Fibroblast of pulmonary artery (primary cell): Measurements from ENCODE around the gene PDZD8.

Experiments used
- DNase-seq: peaks from one replicate; pipeline ENCODE4 v3.0.0-alpha.2; 2010; ENCODE audit warnings: low read depth
- H3K4me3 ChIP-seq: replicated peaks from 2 replicates; pipeline ENCODE4 v1.5.1; 2011; ENCODE audit warnings: low read depth, mild to moderate bottlenecking, control low read depth, low read length, moderate library complexity
- TF ChIP-seq, protein P1 (sequence below): IDR thresholded peaks from 2 replicates; pipeline ENCODE4 v1.5.1; 2011; ENCODE audit warnings: mild to moderate bottlenecking, control low read depth, low read length, inconsistent platforms; ENCODE audit errors: missing control alignments

PDZD8 gene

GRCh38 chr10:117360016-117360415, 15.2 kb downstream of the PDZD8 start:
- no peak overlapping the region for H3K4me3 ChIP-seq
- TF ChIP-seq, protein P1, sequence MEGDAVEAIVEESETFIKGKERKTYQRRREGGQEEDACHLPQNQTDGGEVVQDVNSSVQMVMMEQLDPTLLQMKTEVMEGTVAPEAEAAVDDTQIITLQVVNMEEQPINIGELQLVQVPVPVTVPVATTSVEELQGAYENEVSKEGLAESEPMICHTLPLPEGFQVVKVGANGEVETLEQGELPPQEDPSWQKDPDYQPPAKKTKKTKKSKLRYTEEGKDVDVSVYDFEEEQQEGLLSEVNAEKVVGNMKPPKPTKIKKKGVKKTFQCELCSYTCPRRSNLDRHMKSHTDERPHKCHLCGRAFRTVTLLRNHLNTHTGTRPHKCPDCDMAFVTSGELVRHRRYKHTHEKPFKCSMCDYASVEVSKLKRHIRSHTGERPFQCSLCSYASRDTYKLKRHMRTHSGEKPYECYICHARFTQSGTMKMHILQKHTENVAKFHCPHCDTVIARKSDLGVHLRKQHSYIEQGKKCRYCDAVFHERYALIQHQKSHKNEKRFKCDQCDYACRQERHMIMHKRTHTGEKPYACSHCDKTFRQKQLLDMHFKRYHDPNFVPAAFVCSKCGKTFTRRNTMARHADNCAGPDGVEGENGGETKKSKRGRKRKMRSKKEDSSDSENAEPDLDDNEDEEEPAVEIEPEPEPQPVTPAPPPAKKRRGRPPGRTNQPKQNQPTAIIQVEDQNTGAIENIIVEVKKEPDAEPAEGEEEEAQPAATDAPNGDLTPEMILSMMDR: no peak
- DNase-seq: no peak

DNA sequence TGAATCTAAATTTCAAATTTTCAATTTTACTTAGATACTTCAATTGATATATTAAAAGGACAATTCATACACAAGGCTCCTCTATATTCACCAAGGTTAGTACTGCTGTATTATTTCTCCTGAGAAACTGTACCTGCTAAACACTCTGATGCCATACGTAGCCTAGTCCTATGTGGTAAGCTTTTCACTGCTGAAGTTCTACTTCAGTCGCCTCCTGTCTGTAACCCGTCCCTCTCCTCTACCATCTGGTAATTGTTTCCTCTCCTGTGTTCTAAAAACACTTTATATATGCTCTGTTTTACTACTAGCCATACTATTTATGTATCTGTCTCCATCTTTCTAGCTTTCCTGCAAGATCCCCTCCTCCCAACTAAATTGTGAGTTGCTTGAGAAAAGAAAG, 20.2 kb downstream of the PDZD8 start:
- DNase-seq: no peak
- TF ChIP-seq, protein P1: no peak
- no peak overlapping the region for H3K4me3 ChIP-seq

GRCh38 chr10:117353684-117354083, 21.6 kb downstream of the PDZD8 start:
- H3K4me3 ChIP-seq: no peak overlapping the region
- DNase-seq: no peak
- TF ChIP-seq, protein P1: no peak

- no peak for DNase-seq
- TF ChIP-seq, protein P1: no peak
- no peak overlapping the region for H3K4me3 ChIP-seq
Observed at GRCh38 chr10:117352724-117353123, 22.5 kb downstream of the PDZD8 start.

DNA sequence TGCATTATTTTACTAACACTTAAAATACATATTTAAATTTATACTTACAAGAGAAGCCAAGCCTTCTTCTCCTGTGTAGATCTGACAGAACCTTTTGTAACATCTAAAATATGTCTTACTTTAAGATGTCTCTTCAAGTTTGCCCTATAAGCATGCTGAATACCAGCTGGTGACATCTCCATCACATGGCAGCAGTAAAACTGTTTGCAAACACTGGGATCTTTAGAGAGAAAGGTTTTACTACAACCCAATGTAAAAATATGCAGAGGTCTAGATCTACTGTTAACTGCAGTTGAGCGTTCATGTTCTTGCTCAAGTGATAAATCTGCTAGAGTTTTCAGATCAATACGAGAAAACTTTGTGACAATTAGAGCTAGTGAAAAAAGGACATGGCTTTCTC, 23.2 kb downstream of the PDZD8 start:
- TF ChIP-seq, protein P1: no peak
- DNase-seq: no peak
- no peak overlapping the region for H3K4me3 ChIP-seq

DNA sequence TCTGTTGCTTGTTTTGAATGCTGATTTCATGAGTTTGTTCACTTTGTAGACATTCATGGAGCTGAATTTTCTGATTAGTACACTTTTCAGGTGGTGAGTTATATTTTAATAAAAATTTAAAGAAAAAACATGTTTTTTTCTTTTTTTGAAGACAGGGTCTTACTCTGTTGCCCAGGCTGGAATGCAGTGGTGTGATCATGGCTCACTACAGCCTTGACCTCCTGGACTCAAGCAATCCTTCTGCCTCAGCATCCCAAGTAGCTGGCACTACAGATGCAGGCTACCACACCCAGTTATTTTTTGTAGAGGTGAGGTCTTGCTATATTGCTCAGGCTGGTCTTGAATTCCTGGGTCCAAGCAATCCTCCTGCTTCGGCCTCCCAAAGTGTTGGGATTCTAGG, 23.7 kb downstream of the PDZD8 start:
- no peak for DNase-seq
- TF ChIP-seq, protein P1: no peak
- H3K4me3 ChIP-seq: no peak overlapping the region

- no peak for DNase-seq
- H3K4me3 ChIP-seq: no peak overlapping the region
- TF ChIP-seq, protein P1: no peak
Observed at GRCh38 chr10:117350909-117351308, 24.3 kb downstream of the PDZD8 start.
